Measurements from ENCODE around the gene CWC27.

CWC27 gene

GRCh38 chr5:64921386-64921785 lies 152.7 kb downstream of the CWC27 start:
- no peak for DNase-seq (ENCODE audit: low read depth in 1 of 2, low spot score in 1 of 2)
- Histone ChIP-seq H3K27ac (replicated peaks) (no peak overlapping the region), H3K4me3 (replicated peaks; ENCODE audit: insufficient read depth, low read length) (no peak overlapping the region), H3K27me3 (ENCODE audit: insufficient read depth, poor library complexity, severe bottlenecking) (no peaks in the 10 kb centered on the region)
- TF ChIP-seq GABPA (IDR thresholded peaks at IDR 0.05; ENCODE audit: low read depth) (no peak), REST (IDR thresholded peaks at IDR 0.05; ENCODE audit: insufficient replicate concordance, low read depth) (no peak), SPI1 (IDR thresholded peaks at IDR 0.05; ENCODE audit: borderline replicate concordance, low read depth) (no peak), POLR2AphosphoS5 (IDR thresholded peaks at IDR 0.05; ENCODE audit: low read depth) (no peak), CTCF (IDR thresholded peaks at IDR 0.05; ENCODE audit: insufficient read depth, low read length) (no peak)

DNA sequence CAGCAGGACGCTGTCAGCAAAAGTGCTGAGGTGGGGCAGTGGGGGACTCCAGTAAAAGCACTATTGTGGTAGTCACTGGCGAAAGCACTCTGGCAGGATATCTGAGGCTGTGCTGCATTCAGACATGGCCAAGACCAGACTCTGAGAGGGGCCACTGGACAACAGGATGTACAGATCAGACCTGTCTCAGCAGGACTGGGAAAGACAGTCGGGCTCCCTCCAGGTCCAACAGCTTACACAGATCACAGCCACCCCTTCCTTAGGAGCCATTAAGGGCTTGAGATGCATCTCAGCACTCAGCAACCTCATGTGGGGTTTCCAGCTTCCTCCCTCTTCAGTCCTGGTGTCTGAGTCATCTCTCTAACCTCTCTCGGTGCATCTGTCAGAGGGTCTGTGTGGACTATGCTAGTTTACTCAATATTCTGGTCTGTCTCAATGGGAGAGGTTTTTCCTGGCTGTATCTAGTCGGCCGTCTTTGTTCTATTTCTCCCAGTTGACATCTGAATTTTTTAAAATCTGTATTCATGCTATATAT lies 154.5 kb downstream of the CWC27 start:
- no peak for DNase-seq (ENCODE audit: low read depth in 1 of 2, low spot score in 1 of 2)
- H3K27me3 ChIP-seq (ENCODE audit: insufficient read depth, poor library complexity, severe bottlenecking), result no peaks in the 10 kb centered on the region

More for the DNA sequence above, 154.5 kb downstream of the CWC27 start:
- no peak overlapping the region for H3K27ac ChIP-seq (replicated peaks)
- H3K4me3 ChIP-seq (replicated peaks; ENCODE audit: insufficient read depth, low read length), result no peak overlapping the region
- no peak for TF ChIP-seq GABPA (IDR thresholded peaks at IDR 0.05; ENCODE audit: low read depth)
- TF ChIP-seq CTCF (IDR thresholded peaks at IDR 0.05; ENCODE audit: insufficient read depth, low read length), result no peak
- no peak for TF ChIP-seq SPI1 (IDR thresholded peaks at IDR 0.05; ENCODE audit: borderline replicate concordance, low read depth)
- TF ChIP-seq REST (IDR thresholded peaks at IDR 0.05; ENCODE audit: insufficient replicate concordance, low read depth), result no peak
- no peak for TF ChIP-seq POLR2AphosphoS5 (IDR thresholded peaks at IDR 0.05; ENCODE audit: low read depth)
